IMR-90 (cell line): ENCODE measurements around the gene TBXAS1.

ENCODE experiments used
- CEBPB ChIP-seq: IDR thresholded peaks from 2 replicates; pipeline ENCODE4 v1.6.1; 2012; ENCODE audit warnings: low read depth, low read length, improper control_type of control experiment
- CTCF ChIP-seq: conservative IDR thresholded peaks from 2 replicates; pipeline ENCODE4 v1.5.1; 2012; ENCODE audit warnings: mild to moderate bottlenecking, low read depth, low read length, improper control_type of control experiment
- RAD21 ChIP-seq: IDR thresholded peaks from 2 replicates; pipeline ENCODE4 v1.6.1; 2012; ENCODE audit warnings: low read length, improper control_type of control experiment
- RFX5 ChIP-seq: IDR thresholded peaks from 2 replicates; pipeline ENCODE4 v1.8.0; 2012; ENCODE audit warnings: low read depth, mild to moderate bottlenecking, low read length, moderate library complexity

- TF ChIP-seq RAD21 (no peak), CEBPB (no peak), CTCF (no peak), RFX5 (no peak)
Observed at GRCh38 chr7:140068033-140068432, 239.0 kb downstream of the TBXAS1 start.
